AG10803 (cell line): Measurements from ENCODE around the gene BPTF.

ENCODE experiments used
- DNase-seq: peaks from one replicate; pipeline ENCODE4 v3.0.0; 2010; ENCODE audit warnings: low read depth
- H3K4me3 ChIP-seq: 2 replicates; pipeline ENCODE4 v1.5.1; 2011; ENCODE audit warnings: mild to moderate bottlenecking, low read length, control low read depth
- CTCF ChIP-seq: conservative IDR thresholded peaks from 2 replicates; pipeline ENCODE4 v1.5.1; 2011; ENCODE audit warnings: mild to moderate bottlenecking, low read length, control low read depth, inconsistent platforms

The BPTF gene

GRCh38 chr17:67995570-67996263, 170.4 kb downstream of the BPTF start:
- no peak for DNase-seq
- H3K4me3 ChIP-seq: peak overlapping the region; percentile 64
- TF ChIP-seq CTCF: no peak

GRCh38 chr17:67996301-67997171, 171.2 kb downstream of the BPTF start, which contains the start of gene C17orf58:
C17orf58 (minus strand) TSS chr17:67996469; CDS start chr17:67996198, 271 bp downstream.
- H3K4me3 ChIP-seq: peak within 1 kb of the TSS; percentile 64
- DNase-seq: peak; percentile 79

GRCh38 chr17:67998466-67998865, 173.2 kb downstream of the BPTF start:
- no peak for DNase-seq

GRCh38 chr17:67999291-67999911, 174.1 kb downstream of the BPTF start:
- peak; percentile 22 for DNase-seq
- TF ChIP-seq CTCF: no peak
- no peak overlapping the region for H3K4me3 ChIP-seq

More at GRCh38 chr17:67998466-67998865, 173.2 kb downstream of the BPTF start:
- TF ChIP-seq CTCF: no peak
- H3K4me3 ChIP-seq: no peak overlapping the region

- DNase-seq: no peak
- H3K4me3 ChIP-seq: no peak overlapping the region
- no peak for TF ChIP-seq CTCF
These were observed 178.9 kb downstream of the BPTF start for GRCh38 chr17:68004201-68004600.

- TF ChIP-seq CTCF: no peak
- H3K4me3 ChIP-seq: no peak overlapping the region
- DNase-seq: no peak
These were observed 181.5 kb downstream of the BPTF start for GRCh38 chr17:68006797-68007196.

- peak; percentile 70 for TF ChIP-seq CTCF
- H3K4me3 ChIP-seq: peak overlapping the region; percentile 17; the same call in 1 of the 2 replicates
- no peak for DNase-seq
These were observed 185.9 kb downstream of the BPTF start for GRCh38 chr17:68011199-68011665.
